ENCODE data around the gene SBDS. TPM values are rescaled to one million over a fixed set of nuclear protein-coding genes. Genes with fewer than 3 reads are reported as not detected.
"Not testable (repeated sequence)": the region's sequence is repeated elsewhere in the genome, so short reads cannot be mapped to it uniquely, and the experiment has no call there.

SBDS gene
- 82.9 and 83.5 TPM in 2 replicates for total RNA-seq

- H3K4me3 ChIP-seq (ENCODE audit: low read depth, low read length): peak within 1 kb of the TSS; percentile 73
- peak; percentile 94 for DNase-seq (ENCODE audit: low read depth)
Measured at GRCh38 chr7:66995050-66995776, at the start of gene SBDS. TSS of gene SBDS (minus strand) at chr7:66995586. CDS start at chr7:66995417, 169 bp downstream.

- not testable (repeated sequence) for DNase-seq (ENCODE audit: low read depth); H3K4me3 ChIP-seq (ENCODE audit: low read depth, low read length)
Measured at GRCh38 chr7:67043559-67043930, 48.2 kb upstream of the SBDS start.

- DNase-seq (ENCODE audit: low read depth); H3K4me3 ChIP-seq (ENCODE audit: low read depth, low read length): not testable (repeated sequence)
Measured at GRCh38 chr7:67042781-67043558, 47.6 kb upstream of the SBDS start.

GRCh38 chr7:67040832-67041231 lies 45.4 kb upstream of the SBDS start:
- H3K4me3 ChIP-seq (ENCODE audit: low read depth, low read length); DNase-seq (ENCODE audit: low read depth): not testable (repeated sequence)
- peak; percentile 44 for TF ChIP-seq CTCF (conservative IDR thresholded peaks at IDR 0.05; ENCODE audit: low read depth, low read length)

- H3K4me3 ChIP-seq (ENCODE audit: low read depth, low read length); DNase-seq (ENCODE audit: low read depth): not testable (repeated sequence)
Measured at GRCh38 chr7:67036432-67037395, 41.3 kb upstream of the SBDS start.

GRCh38 chr7:67033251-67033650 lies 37.9 kb upstream of the SBDS start:
- DNase-seq (ENCODE audit: low read depth): no peak
- no peak for TF ChIP-seq CTCF (conservative IDR thresholded peaks at IDR 0.05; ENCODE audit: low read depth, low read length)
- no peak overlapping the region for H3K4me3 ChIP-seq (ENCODE audit: low read depth, low read length)

GRCh38 chr7:67031685-67032084 lies 36.3 kb upstream of the SBDS start:
- DNase-seq (ENCODE audit: low read depth); H3K4me3 ChIP-seq (ENCODE audit: low read depth, low read length): not testable (repeated sequence)

- DNase-seq (ENCODE audit: low read depth); H3K4me3 ChIP-seq (ENCODE audit: low read depth, low read length): not testable (repeated sequence)
Measured at GRCh38 chr7:67025459-67025858, 30.1 kb upstream of the SBDS start.

GRCh38 chr7:67022511-67022910 lies 27.1 kb upstream of the SBDS start:
- TF ChIP-seq CTCF (conservative IDR thresholded peaks at IDR 0.05; ENCODE audit: low read depth, low read length): no peak
- no peak for DNase-seq (ENCODE audit: low read depth)

GRCh38 chr7:67021260-67021659 lies 25.9 kb upstream of the SBDS start:
- DNase-seq (ENCODE audit: low read depth): no peak
- TF ChIP-seq CTCF (conservative IDR thresholded peaks at IDR 0.05; ENCODE audit: low read depth, low read length): no peak
- no peak overlapping the region for H3K4me3 ChIP-seq (ENCODE audit: low read depth, low read length)

More at GRCh38 chr7:67022511-67022910, 27.1 kb upstream of the SBDS start:
- H3K4me3 ChIP-seq (ENCODE audit: low read depth, low read length): no peak overlapping the region

All from epithelial cell of proximal tubule (primary cell).